ENCODE data around the gene ZBTB7C.

DNA sequence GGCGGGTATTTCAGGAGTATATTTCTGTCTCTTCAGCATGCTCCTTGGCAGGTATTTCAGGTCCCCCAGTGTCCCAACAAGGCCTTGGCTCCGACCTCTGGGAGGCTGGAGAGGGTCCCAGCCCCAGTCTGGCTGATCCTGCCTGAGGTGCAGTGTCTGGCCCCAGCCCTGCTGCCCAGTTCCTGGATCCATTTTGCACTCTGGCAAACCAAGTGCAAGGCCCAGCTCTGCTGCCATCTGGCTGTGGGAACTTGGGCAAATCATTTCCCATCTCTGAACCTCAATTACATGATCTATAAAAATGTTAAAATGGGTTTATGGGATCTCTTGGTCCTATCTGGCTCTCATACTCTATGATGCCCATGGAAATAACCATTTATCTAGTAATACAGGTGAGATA is 63.6 kb downstream of the ZBTB7C start:
- no peak for TF ChIP-seq EZH2 (IDR thresholded peaks at IDR 0.05)
- TF ChIP-seq, protein P1, sequence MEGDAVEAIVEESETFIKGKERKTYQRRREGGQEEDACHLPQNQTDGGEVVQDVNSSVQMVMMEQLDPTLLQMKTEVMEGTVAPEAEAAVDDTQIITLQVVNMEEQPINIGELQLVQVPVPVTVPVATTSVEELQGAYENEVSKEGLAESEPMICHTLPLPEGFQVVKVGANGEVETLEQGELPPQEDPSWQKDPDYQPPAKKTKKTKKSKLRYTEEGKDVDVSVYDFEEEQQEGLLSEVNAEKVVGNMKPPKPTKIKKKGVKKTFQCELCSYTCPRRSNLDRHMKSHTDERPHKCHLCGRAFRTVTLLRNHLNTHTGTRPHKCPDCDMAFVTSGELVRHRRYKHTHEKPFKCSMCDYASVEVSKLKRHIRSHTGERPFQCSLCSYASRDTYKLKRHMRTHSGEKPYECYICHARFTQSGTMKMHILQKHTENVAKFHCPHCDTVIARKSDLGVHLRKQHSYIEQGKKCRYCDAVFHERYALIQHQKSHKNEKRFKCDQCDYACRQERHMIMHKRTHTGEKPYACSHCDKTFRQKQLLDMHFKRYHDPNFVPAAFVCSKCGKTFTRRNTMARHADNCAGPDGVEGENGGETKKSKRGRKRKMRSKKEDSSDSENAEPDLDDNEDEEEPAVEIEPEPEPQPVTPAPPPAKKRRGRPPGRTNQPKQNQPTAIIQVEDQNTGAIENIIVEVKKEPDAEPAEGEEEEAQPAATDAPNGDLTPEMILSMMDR (IDR thresholded peaks at IDR 0.05) = peak; percentile 29
